GM21528 (cell line): Measurements from ENCODE around the gene TRIM23.

ENCODE experiments used
- ATAC-seq: cut with Tn5 transposase; IDR thresholded peaks from one replicate; pipeline ENCODE4 v1.9.1; 2021; ENCODE audit warnings: mild to moderate bottlenecking, moderate library complexity; ENCODE audit not compliant: unreplicated experiment, low FRiP score

The TRIM23 gene

GRCh38 chr5:65570598-65571226 lies 53.4 kb downstream of the TRIM23 start:
- no peak for ATAC-seq

GRCh38 chr5:65566505-65566904 lies 57.6 kb downstream of the TRIM23 start:
- no peak for ATAC-seq

GRCh38 chr5:65563777-65564176 lies 60.4 kb downstream of the TRIM23 start:
- ATAC-seq, result no peak

DNA sequence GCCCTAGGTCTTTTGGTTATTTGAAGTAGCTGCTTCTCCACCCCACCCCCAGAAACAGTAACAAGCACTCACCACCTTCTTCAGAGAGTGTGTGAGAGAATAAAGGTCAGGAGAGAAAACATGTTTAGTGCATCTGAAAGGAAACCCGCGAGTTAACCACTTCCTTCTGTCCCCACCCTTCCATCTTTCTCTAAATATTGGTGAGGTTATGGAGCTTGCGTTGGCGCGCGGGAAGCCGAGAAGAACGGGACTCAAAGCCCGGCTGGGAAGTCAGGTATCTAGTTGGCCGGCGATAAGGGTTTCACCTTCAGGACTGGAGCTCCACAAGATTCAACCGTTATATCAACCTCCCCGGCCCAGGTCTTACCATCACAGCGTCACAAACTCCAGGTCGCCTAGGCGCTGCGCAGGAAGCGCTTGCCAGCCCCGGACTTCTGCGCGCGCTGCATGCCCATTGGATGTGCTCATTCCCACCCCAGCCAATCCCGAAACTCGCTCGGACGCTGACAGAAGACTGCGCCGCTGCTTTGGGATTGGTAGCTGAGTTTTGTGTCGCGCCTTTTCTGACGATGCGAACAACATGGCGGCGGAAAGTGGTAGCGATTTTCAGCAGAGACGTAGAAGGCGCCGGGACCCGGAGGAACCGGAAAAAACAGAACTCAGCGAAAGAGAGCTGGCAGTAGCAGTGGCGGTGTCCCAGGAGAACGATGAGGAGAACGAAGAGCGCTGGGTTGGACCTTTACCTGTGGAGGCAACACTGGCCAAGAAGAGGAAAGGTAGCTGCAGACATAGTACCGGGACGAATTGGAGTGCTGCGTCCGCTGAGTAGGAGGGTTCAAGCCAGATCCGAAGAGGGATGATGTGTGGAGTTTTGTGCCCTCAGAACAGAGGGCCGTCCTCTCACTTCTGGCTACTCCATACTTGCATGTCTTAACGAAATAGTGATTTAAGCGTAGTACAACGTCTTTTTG lies 61.1 kb downstream of the TRIM23 start, which contains the start of the genes CENPK and PPWD1:
CENPK (minus strand) TSS at position 438 of the 971 bp plus-strand sequence. CDS start 8,261 bp downstream, outside the sequence.
PPWD1 (plus strand) TSS at position 566 of the 971 bp plus-strand sequence; CDS start at position 581, 15 bp downstream.
- ATAC-seq, result peak; percentile 99

DNA sequence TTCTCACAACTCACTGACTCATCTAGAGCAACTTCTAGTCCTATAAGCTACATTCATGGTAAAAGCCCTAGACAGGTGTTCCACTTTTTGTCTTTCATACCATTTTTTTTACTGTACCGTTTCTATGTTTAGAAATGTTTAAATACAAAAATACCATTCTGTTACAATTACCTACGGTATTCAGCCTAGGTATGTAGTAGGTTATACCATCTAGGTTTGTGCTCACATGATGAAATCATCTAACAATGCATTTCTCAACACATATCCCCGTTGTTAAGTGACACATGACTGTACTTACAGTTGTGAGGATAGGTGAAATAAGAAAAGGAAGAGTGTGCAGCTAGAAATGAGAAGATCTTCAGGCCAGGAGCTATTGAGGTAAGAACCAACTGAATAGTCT lies 67.4 kb downstream of the TRIM23 start:
- no peak for ATAC-seq

DNA sequence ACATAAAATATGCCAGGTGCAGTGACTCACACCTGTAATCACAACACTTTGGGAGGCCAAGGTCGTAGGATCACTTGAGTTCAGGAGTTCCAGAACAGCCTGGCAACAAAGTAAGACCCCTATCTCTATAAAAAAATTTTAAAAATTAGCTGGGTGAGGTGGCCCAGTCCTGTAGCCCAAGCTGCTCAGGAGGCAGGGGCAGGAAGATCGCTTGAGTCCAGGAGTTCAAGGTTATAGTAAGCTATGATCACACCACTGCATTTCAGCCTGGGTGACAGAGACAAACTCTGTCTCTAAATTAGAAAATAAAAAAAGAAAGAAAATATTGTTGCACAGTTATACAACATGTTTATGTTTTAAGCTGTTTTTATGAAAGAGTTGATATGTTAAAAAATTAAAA lies 68.0 kb downstream of the TRIM23 start:
- no peak for ATAC-seq

- ATAC-seq, result no peak
Observed at GRCh38 chr5:65555287-65555686, 68.8 kb downstream of the TRIM23 start.

DNA sequence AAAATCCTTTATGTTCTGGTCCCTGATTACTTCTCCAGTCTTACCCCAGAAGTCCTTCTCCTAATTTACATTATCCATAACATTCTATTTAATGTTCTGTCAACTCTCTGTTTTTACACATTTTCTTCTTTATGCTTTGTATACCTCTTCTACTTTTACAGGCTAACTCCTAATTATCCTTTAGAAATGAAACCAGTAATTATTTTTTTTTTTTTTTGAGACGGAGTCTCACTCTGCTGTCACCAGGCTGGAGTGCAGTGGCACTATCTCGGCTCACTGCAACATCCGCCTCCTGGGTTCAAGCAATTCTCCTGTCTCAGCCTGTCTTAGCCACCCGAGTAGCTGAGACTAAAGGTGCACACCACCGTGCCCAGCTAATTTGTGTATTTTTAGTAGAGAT lies 70.2 kb downstream of the TRIM23 start:
- no peak for ATAC-seq

GRCh38 chr5:65548281-65548680 lies 75.9 kb downstream of the TRIM23 start:
- ATAC-seq, result no peak

DNA sequence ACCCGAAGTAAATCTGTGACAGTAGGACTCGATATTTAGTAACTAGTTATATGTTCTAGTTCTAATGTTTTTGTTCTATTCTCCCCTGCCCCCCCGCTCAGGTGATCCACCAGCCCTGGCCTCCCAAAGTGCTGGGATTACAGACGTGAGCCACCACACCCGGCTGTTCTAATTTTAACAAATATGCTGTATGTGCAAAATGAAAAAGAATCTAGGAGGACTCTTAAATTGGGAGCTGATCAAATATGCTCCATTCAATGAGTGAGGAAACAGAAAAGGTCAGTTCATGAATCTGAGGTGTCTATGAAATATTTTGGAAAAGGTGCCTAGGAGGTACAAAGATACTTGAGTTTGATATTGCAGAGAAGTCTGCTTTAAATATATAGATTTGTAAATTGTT lies 78.0 kb downstream of the TRIM23 start:
- no peak for ATAC-seq

- no peak for ATAC-seq
Observed at GRCh38 chr5:65544473-65544872, 79.7 kb downstream of the TRIM23 start.

DNA sequence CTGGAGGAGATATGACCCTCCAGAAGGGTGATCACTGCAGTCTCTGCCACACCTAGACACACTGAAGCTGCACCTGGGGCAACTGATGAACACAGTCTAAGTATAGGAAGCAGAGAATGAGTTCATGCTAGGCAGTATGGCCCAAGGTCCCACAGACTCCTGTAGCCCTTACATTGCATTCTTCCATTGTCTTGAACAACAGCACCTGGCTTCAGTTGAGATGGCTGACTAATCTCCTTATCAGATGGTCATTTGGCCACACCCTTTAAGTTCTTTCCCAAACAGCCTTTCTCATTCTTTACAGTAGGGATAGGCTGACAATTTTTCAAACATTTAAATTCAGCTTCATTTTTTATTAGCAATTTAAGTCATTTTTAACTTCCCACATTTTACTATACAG lies 84.3 kb downstream of the TRIM23 start:
- no peak for ATAC-seq
